Kidney (tissue), 14 donors: ENCODE measurements around the gene RANGRF. TPM values are rescaled to one million over a fixed set of nuclear protein-coding genes. Genes with fewer than 3 reads are reported as not detected.
A peak's percentile ranks its signal among the peaks of the same experiment; 100 is the strongest.

Source experiments
- DNase-seq, 5 donors: peaks; one replicate each; pipeline ENCODE4 v3.0.0-alpha.2; 2013 to 2020
- FAIRE-seq: peaks from 2 replicates; lab custom pipeline; 2012; peaks lifted over from hg19 to GRCh38; lab: Jason Lieb, UNC
- H3K27ac ChIP-seq, 2 donors: one replicate each; pipeline ENCODE4 v1.7.0; 2013; ENCODE audit warnings: low read depth in 2 of 2, low read length in 2 of 2, inconsistent platforms in 1 of 2
- H3K27me3 ChIP-seq: one replicate; pipeline ENCODE4 v1.7.1; 2013; ENCODE audit warnings: low read length, inconsistent platforms; ENCODE audit not compliant: control insufficient read depth, insufficient read depth
- H3K36me3 ChIP-seq, 3 donors: one replicate each; pipeline versions ENCODE4 v1.7.0 to v1.7.1; 2013; ENCODE audit warnings: low read length in 3 of 3, control low read depth in 1 of 3, inconsistent platforms in 1 of 3; ENCODE audit not compliant: insufficient read depth in 3 of 3, control insufficient read depth in 2 of 3
- H3K4me1 ChIP-seq, 3 donors: one replicate each; pipeline versions ENCODE4 v1.7.0 to v1.7.1; 2013; ENCODE audit warnings: low read length in 3 of 3, inconsistent platforms in 1 of 3, low read depth in 1 of 3; ENCODE audit not compliant: control insufficient read depth in 2 of 3, insufficient read depth in 2 of 3
- H3K4me3 ChIP-seq, 3 donors: one replicate each; pipeline versions ENCODE4 v1.7.0 to v1.8.1; 2013; ENCODE audit warnings: low read length in 3 of 3, control low read depth in 1 of 3, inconsistent platforms in 1 of 3
- H3K9ac ChIP-seq, 3 donors: one replicate each; pipeline versions ENCODE4 v1.7.0 to v1.7.1; 2013; ENCODE audit warnings: low read length in 3 of 3, control low read depth in 1 of 3, inconsistent platforms in 1 of 3
- H3K9me3 ChIP-seq, 3 donors: one replicate each; pipeline versions ENCODE4 v1.7.0 to v1.7.1; 2013; ENCODE audit warnings: low read length in 3 of 3, control low read depth in 1 of 3, inconsistent platforms in 1 of 3; ENCODE audit not compliant: control insufficient read depth in 2 of 3, insufficient read depth in 1 of 3
- CTCF ChIP-seq: IDR thresholded peaks from 3 replicates; pipeline ENCODE4 v1.5.1; 2012; ENCODE audit warnings: mild to moderate bottlenecking, moderate library complexity, borderline replicate concordance; ENCODE audit not compliant: insufficient read depth; ENCODE audit errors: extremely low read depth
- intact Hi-C: fragments of 100-400 bp; cut with DNase I; formaldehyde crosslinking; loops from one replicate; pipeline ENCODE4 v1.11.1; 2022
- polyA plus RNA-seq: library from polyadenylated mRNA; stranded (reverse); fragments of 350-450 nt; fragmentation: Illumina TruSeq; extraction: RNeasy Lipid Tissue Mini Kit (QIAGEN cat#74804); gene quantifications from one replicate; pipeline ENCODE4 v1.2.3, GENCODE V29; 2014; ENCODE audit warnings: low read depth, low replicate concordance; ENCODE audit not compliant: insufficient read depth
- total RNA-seq: library from RNA; stranded (reverse); fragmentation: NEBNext Ultra II Directional; extraction: Animal tissue kit (Norgen Biotek cat#: 25700); gene quantifications from one replicate; pipeline ENCODE4 v1.2.1, GENCODE V29; 2021
- donor health status: control.
- donor health status: control.
- donor health status: control.
- donor health status: control.
- donor health status: control.
- donor health status: DM: yes; HTN: yes; CAD: no.
- donor health status: Normal renal cell carcinoma (clear cell type).

Gene RANGRF
- total and polyA plus RNA-seq, 2 donors from 2014 or later = 20.1 to 91.8 TPM

GRCh38 chr17:8274816-8275215 lies 13.7 kb upstream of the RANGRF start:
- no peak overlapping the region for H3K4me3 ChIP-seq
- H3K27ac ChIP-seq = peak overlapping the region in 1 of 2 donors; percentile 78
- peaks cover 0 to 3% (median 3%) of the 10 kb centered on the region in 3 donors for H3K4me1 ChIP-seq
- no peaks in the 10 kb centered on the region for H3K9me3 ChIP-seq
- H3K27me3 ChIP-seq = no peaks in the 10 kb centered on the region
- FAIRE-seq = no peak
- peaks cover 0 to 4% (median 0%) of the 10 kb centered on the region in 3 donors for H3K36me3 ChIP-seq
- intact Hi-C loops = no loop called here
- TF ChIP-seq CTCF = no peak
- H3K9ac ChIP-seq = no peak overlapping the region
- peak in 1 of 5 donors; percentile 3 for DNase-seq

GRCh38 chr17:8275421-8276290 lies 12.8 kb upstream of the RANGRF start:
- Histone ChIP-seq H3K4me3 (no peak overlapping the region), H3K4me1 (peaks cover 0 to 3% (median 3%) of the 10 kb centered on the region in 3 donors), H3K36me3 (no peaks in the 10 kb centered on the region), H3K27me3 (no peaks in the 10 kb centered on the region), H3K9ac (peak overlapping the region in 1 of 3 donors; percentile 3), H3K27ac (peak overlapping the region in 1 of 2 donors; percentile 54), H3K9me3 (no peaks in the 10 kb centered on the region)
- no peak for TF ChIP-seq CTCF
- intact Hi-C loops = no loop called here
- DNase-seq (no peak), FAIRE-seq (no peak)

- no peak overlapping the region for H3K9ac ChIP-seq
- no peaks in the 10 kb centered on the region for H3K27me3 ChIP-seq
- H3K4me1 ChIP-seq = peaks cover 0 to 6% (median 3%) of the 10 kb centered on the region in 3 donors
- no peaks in the 10 kb centered on the region for H3K9me3 ChIP-seq
- no peak for DNase-seq
- no peaks in the 10 kb centered on the region for H3K36me3 ChIP-seq
- intact Hi-C loops = no loop called here
- H3K27ac ChIP-seq = no peak overlapping the region
- no peak for TF ChIP-seq CTCF
- H3K4me3 ChIP-seq = no peak overlapping the region
- no peak for FAIRE-seq
Observed at GRCh38 chr17:8277317-8277716, 11.2 kb upstream of the RANGRF start.
